ENCODE measurements around the gene C12orf75.
A peak's percentile ranks its signal among the peaks of the same experiment; 100 is the strongest.
"Not testable (repeated sequence)": the region's sequence is repeated elsewhere in the genome, so short reads cannot be mapped to it uniquely, and the experiment has no call there.

Gene C12orf75

DNA sequence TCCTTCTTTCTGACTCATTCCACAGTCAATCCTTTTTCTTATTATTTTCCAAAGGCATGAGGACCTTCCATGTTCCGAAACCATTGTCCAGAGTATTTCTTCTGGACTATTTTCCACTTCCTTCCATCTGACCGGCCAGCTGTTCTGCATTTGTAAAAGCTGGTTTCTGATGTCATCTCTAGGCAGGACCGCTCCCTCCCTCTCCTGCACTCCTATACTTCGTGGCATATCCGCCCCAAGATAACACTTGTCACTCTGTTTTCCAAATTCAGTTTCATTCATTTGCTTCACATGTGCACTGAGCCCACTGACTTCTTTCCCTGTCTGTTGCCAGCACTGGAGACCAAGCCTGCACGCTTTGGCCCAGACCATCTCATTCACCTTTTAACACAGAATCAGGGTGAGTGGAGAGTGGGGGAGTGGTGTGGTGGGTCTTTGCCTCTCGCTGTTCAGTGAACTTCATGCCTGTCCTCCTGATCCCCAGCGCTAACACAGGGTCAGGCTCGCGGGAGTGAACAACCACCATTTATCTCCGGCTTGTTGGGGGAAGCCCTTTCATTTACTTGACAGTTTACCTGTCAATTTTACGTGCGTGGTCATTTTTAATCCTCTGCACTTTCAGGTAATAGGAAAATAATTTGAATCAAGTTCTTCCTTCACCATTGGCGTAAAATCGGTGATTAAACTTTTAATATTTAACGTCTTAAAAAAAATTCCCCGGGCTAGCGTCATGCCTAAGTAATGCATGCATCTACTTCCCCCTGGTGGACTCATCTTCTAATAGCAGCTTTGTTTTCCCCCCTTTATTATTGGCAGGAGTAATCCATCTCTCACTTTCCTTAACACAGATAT lies 52.5 kb downstream of the C12orf75 start:
- peak; percentile 34 for DNase-seq

- DNase-seq = no peak
Observed at GRCh38 chr12:105384220-105384619, 53.7 kb downstream of the C12orf75 start.

GRCh38 chr12:105384916-105385535 lies 54.5 kb downstream of the C12orf75 start:
- peak; percentile 2 for DNase-seq

DNA sequence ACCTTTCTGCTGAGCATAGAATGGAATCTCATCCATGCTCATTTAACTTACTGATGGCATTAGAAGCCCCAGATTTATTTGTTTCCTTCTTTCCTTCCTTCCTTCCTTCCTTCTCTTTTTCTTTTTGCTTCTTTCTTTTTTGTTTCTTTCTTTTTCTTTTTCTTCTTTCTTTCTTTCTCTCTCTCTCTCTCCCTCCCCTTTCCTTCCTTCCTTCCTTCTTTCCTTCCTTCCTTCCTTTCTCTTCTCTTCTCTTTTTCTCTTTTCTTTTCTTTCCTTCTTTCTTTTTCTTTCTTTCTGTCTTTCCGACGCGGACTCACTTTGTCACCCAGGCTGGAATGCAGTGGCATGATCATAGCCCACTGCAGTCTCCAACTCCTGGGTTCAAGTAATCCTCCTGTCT lies 55.9 kb downstream of the C12orf75 start:
- DNase-seq = no peak

GRCh38 chr12:105391231-105391630 lies 60.7 kb downstream of the C12orf75 start:
- no peak for DNase-seq

- DNase-seq = peak; percentile 3
Observed at GRCh38 chr12:105393587-105393986, 63.1 kb downstream of the C12orf75 start.

DNA sequence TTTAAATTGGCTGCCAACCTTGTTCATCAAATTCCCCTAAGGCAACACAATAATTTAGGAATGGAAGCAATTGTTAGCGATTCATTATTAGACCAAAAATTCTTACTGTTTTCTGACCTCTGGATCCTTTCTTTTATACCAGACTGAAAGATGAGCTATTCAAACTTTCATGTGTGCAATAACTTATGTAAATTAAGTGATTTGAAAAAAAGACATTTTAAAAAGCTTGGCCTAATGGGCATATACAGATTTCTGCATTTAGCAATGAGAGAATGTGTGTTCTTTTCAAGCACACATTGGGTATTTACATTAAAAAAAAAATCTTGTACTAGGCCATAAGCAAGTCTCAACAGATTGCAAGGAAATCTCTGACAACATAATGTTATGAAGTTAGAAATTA lies 65.5 kb downstream of the C12orf75 start:
- DNase-seq = no peak

DNA sequence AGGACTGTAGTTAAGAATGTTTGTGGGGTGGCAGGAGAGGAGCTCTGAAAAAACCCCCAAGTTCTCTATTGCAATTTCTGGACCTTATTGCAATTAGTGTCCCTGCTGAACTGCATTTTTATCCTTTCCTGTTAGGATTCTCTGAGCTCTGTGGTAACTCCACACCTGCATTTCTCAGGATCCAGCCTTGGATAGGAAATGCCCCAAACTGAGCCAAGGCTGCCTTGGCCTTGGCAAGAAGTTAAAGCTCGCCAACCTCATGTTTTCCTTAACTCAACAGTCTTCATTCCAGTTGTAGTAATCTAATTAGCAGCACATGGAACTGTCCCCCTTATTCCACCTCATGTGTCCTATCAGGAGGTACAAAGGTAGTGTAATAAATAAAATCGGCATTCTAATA lies 66.5 kb downstream of the C12orf75 start:
- DNase-seq = no peak

GRCh38 chr12:105398930-105399329 lies 68.4 kb downstream of the C12orf75 start:
- DNase-seq = no peak

GRCh38 chr12:105399428-105400081 lies 69.1 kb downstream of the C12orf75 start:
- DNase-seq = no peak

GRCh38 chr12:105400227-105400626 lies 69.7 kb downstream of the C12orf75 start:
- no peak for DNase-seq

- no peak for DNase-seq
Observed at GRCh38 chr12:105401198-105401597, 70.7 kb downstream of the C12orf75 start.

DNA sequence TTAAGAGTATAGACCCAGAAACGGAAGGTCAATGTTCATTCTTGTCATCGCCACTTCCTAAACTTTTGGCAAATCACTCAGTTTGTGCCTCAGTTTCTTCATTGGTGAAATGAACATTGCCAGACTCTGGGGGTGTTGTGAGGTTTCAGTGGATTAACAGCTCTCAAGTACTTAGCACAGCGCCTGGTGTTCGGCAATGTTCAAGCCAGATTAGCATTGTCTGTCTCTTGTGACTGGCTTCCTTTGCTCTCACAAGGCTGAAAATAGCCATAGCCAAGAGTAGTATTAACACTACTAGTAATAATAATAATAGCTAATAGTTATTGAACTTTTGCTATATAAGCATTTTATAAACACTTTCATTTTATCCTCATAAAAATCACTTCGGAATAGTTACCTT lies 71.9 kb downstream of the C12orf75 start:
- no peak for DNase-seq

DNA sequence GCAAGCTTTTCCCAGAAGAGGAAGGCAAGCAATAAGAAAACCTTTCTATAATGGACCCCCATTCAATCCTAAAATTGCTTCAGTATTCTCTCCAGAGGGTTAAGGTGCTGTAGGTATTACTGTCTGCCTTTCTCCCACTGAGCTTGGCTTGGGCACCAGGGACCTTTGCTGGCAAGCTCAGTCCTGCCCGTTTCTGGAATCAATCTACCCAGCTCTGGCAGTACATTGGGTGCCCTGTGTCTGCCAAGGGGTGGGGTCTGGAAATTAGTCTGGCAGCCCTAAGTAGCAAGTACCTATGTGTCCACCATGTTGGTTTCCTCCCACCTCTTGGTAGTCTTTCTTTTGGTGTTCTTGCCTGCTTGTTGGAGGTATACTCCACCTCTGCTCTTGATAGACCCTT lies 72.6 kb downstream of the C12orf75 start:
- no peak for DNase-seq

DNA sequence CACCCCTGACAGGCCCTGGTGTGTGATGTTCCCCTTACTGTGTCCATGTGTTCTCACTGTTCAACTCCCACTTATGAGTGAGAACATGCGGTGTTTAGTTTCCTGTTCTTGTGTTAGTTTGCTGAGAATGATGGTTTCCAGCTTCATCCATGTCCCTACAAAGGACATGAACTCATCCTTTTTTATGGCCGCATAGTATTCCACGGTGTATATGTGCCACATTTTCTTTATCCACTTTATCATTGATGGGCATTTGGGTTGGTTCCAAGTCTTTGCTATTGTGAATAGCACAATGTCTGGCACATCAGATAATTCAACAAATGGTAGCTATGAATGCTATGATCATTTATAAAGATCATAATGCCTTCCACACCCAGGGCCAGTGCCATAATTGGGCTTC lies 73.6 kb downstream of the C12orf75 start:
- DNase-seq = not testable (repeated sequence)

DNA sequence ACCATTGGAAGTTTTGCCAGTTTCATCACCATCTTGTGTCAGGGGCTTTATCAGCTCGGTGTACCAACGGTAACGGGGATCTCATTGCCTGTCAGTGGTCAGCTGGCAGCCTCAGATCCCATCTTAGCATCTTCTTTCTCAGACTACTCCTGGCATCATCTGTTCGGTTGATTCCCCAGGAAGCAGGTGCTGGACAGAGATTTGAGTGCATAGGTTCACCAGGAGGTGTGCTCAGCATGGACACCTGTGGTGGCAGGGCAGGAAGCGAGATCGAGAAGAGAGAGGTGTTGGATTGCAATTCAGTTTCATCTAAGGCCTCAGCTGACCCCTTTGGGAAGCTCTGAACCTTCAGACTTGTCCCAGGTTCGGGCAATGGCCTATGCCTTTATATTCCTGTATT lies 76.0 kb downstream of the C12orf75 start:
- no peak for DNase-seq

- no peak for DNase-seq
Observed at GRCh38 chr12:105409279-105409678, 78.8 kb downstream of the C12orf75 start.

- DNase-seq = no peak
Observed at GRCh38 chr12:105409801-105410471, 79.4 kb downstream of the C12orf75 start.

DNA sequence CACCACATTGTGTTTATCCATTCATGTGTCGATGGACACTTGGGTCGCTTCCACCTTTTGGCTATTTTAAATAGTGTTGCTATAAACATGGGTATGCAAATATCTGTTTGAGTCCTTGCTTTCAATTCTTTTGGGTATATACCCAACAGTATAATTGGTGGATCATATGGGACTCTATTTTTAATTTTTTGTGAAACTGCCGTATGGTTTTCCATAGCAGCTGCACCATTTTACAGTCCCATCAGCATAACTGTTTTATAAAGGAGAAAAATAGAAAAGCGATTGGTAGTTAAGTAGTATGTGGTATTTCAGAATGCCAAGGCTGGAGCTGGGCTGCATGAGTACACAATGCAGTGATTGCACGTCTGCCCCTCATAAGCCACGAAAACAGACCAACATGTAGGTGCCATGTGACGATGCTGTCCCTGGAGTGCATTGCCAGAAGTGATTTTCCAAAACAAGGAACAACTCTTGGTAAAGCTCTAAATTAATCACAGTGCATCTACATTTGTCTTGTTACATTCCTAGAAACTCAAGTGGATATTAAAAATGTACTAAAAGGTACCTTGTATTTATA lies 83.5 kb downstream of the C12orf75 start:
- DNase-seq = no peak

- DNase-seq = no peak
Observed at GRCh38 chr12:105417732-105418131, 87.2 kb downstream of the C12orf75 start.

DNA sequence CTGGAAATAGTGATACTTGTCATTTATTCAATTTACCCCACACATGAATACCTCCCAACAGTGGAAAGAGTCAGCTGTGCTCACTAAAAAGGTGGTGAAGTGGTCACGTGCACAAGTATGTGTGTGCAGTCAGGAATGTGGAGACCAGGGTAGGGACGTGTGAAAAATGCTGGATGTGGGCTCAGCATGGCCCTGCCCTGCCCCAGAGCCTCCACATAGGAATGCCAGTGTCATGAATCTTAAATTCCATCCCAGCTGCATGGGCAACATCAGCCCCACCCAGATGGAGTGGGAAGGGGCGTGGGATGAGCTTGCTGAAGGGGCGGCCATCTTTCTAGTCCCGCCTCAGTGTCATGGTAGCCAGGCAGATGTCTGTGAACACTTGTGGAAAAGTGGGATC lies 87.7 kb downstream of the C12orf75 start:
- DNase-seq = no peak

DNA sequence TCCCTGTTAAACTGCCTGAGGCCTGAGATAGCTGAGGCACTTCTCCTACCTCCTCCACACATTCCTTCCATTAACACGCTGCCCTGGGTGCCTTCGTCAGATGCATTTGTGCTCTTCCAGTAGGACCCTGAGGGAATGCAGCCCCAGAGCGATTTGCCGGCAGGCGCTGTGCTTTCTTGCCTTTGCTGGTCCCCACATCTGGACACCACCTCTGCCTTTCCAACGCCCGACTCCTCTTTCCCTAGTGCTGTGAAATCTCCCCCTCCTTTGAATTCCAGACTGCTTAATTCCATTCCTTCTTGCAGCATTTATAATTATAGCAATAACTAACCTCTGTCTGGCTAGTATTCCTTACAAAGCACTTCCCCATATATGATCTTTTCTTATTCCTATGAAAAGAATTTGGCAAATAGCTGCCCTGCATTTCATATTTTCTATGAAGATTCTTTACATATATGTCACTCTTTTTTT lies 88.4 kb downstream of the C12orf75 start:
- DNase-seq = no peak

DNA sequence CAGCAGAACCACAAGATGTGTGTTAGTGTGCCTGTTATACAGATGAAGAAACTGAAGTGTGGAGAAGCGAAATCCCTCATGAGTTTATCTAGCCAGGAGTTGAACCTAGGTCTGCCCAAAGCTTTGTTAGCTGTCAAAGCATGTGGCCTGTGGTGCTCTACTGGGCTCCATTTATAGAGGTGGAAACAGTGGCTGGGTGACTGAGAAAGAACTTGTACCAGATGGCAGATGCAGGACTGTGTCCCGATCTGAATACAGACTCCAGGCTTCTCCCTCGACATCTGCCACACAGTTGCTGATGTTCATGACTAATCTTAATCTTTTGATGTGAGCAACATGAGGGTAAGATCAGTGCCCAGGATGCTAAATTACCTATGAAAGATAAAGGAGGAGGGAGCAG lies 89.1 kb downstream of the C12orf75 start:
- no peak for DNase-seq

Measured in MV-4-11 (cell line).